C4-2B (cell line): ENCODE measurements around the gene NLRP6.

ENCODE experiments used
- ZFX ChIP-seq: fragments of 450-650 bp; IDR thresholded peaks from 2 replicates; pipeline ENCODE4 v1.6.1; 2017
- TF ChIP-seq, protein P1 (sequence below): fragments of 450-650 bp; conservative IDR thresholded peaks from 2 replicates; pipeline ENCODE4 v1.5.1; 2017; ENCODE audit warnings: mild to moderate bottlenecking

DNA sequence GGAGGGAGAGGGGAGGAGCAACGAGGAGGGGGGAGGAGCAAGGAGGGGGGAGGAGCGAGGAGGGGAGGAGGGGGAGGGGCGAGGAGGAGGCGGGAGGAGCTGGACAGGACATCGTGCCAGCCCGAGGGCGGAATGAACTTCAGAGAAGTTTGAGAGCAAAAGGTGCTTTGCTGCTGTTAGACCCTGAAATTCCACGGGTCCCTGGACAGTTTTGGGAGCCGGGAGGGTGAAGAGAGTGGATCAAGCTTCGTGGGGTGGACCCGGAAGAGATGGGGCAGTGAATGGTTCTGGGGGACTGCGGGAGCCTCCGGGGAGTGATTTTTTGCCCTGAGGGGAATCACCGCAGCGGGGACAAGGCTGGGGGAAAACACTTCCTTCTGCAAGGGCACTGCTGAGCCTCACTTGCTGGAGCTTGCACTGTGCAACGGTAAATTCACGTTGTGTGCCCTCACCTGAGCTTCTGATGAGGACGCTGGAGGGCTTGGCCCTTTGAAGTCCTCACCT, 10.7 kb upstream of the NLRP6 start:
- TF ChIP-seq, protein P1, sequence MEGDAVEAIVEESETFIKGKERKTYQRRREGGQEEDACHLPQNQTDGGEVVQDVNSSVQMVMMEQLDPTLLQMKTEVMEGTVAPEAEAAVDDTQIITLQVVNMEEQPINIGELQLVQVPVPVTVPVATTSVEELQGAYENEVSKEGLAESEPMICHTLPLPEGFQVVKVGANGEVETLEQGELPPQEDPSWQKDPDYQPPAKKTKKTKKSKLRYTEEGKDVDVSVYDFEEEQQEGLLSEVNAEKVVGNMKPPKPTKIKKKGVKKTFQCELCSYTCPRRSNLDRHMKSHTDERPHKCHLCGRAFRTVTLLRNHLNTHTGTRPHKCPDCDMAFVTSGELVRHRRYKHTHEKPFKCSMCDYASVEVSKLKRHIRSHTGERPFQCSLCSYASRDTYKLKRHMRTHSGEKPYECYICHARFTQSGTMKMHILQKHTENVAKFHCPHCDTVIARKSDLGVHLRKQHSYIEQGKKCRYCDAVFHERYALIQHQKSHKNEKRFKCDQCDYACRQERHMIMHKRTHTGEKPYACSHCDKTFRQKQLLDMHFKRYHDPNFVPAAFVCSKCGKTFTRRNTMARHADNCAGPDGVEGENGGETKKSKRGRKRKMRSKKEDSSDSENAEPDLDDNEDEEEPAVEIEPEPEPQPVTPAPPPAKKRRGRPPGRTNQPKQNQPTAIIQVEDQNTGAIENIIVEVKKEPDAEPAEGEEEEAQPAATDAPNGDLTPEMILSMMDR: no peak
- no peak for TF ChIP-seq ZFX
